H1 (cell line): ENCODE measurements around the gene SYT2. TPM values are rescaled to one million over a fixed set of nuclear protein-coding genes. Genes with fewer than 3 reads are reported as not detected.

Experiments used
- CTCF ChIA-PET: fragments of 300-600 bp; sonication (Branson Sonifier 250); formaldehyde crosslinking; loops from one replicate; lab custom pipeline; 2021; ENCODE audit not compliant: partially characterized antibody; lab: Charles Lee
- POLR2A ChIA-PET: fragments of 300-600 bp; sonication (Branson Sonifier 250); formaldehyde crosslinking; loops from one replicate; lab custom pipeline; 2021; ENCODE audit warnings: inconsistent platforms; ENCODE audit not compliant: partially characterized antibody; lab: Charles Lee
- DNase-seq, 2 experiments: peaks; one replicate each; pipeline versions ENCODE4 v3.0.0 to v3.0.0-alpha.2; 2010 to 2022; ENCODE audit warnings: low spot score in 2 of 2, low read depth in 1 of 2, mixed read lengths in 1 of 2
- FAIRE-seq: peaks from 2 replicates; lab custom pipeline; 2011; peaks lifted over from hg19 to GRCh38; lab: Jason Lieb, UNC
- H2AFZ ChIP-seq: 2 replicates; pipeline ENCODE4 v1.8.1; 2012; ENCODE audit warnings: low read length, inconsistent platforms
- H2AK5ac ChIP-seq: 2 replicates; pipeline ENCODE4 v1.6.1; 2013; ENCODE audit warnings: low read depth, low read length
- H2BK120ac ChIP-seq: replicated peaks from 2 replicates; pipeline ENCODE3; 2013; ENCODE audit warnings: low read depth, low read length, inconsistent platforms
- H2BK12ac ChIP-seq: 2 replicates; pipeline ENCODE4 v1.6.1; 2013; ENCODE audit warnings: low read depth, low read length
- H2BK15ac ChIP-seq: 2 replicates; pipeline ENCODE4 v1.6.1; 2013; ENCODE audit warnings: low read length
- H2BK20ac ChIP-seq: 2 replicates; pipeline ENCODE4 v1.6.1; 2013; ENCODE audit warnings: low read length
- H2BK5ac ChIP-seq: 2 replicates; pipeline ENCODE4 v1.6.1; 2013; ENCODE audit warnings: low read depth, low read length
- H3K14ac ChIP-seq: 2 replicates; pipeline ENCODE4 v1.6.1; 2013; ENCODE audit warnings: inconsistent platforms; ENCODE audit not compliant: insufficient read length
- H3K18ac ChIP-seq: 2 replicates; pipeline ENCODE4 v1.6.1; 2013; ENCODE audit warnings: low read length; ENCODE audit errors: extremely low read depth
- H3K23ac ChIP-seq: 2 replicates; pipeline ENCODE4 v1.6.1; 2013; ENCODE audit warnings: inconsistent platforms; ENCODE audit not compliant: insufficient read length
- H3K23me2 ChIP-seq: 2 replicates; pipeline ENCODE4 v1.6.1; 2013; ENCODE audit warnings: low read depth, low read length
- H3K27ac ChIP-seq: 2 replicates; pipeline ENCODE4 v1.6.1; 2011; ENCODE audit warnings: low read depth, low read length, inconsistent platforms
- H3K27me3 ChIP-seq, 4 experiments: replicated peaks in 1 of 4; 1 replicate in 1 of 4; 2 replicates in 3 of 4; pipeline versions ENCODE4 v1.6.1 to v1.8.1; 2011 to 2013; ENCODE audit warnings: low read length in 3 of 4, mild to moderate bottlenecking in 3 of 4, inconsistent platforms in 2 of 4, mixed read lengths in 2 of 4, moderate library complexity in 1 of 4; ENCODE audit not compliant: control insufficient read depth in 3 of 4, insufficient read depth in 3 of 4; ENCODE audit errors: extremely low read depth in 1 of 4
- H3K36me3 ChIP-seq, 4 experiments: 2 replicates each; pipeline versions ENCODE4 v1.6.1 to v1.8.1; 2011 to 2013; ENCODE audit warnings: mild to moderate bottlenecking in 4 of 4, low read length in 3 of 4, moderate library complexity in 2 of 4, control low read depth in 1 of 4, inconsistent platforms in 1 of 4; ENCODE audit not compliant: insufficient read depth in 4 of 4, control insufficient read depth in 2 of 4
- H3K4ac ChIP-seq: replicated peaks from 2 replicates; pipeline ENCODE3; 2013; ENCODE audit warnings: low read length, low read depth, mixed read lengths, inconsistent platforms; ENCODE audit not compliant: insufficient read length
- H3K4me1 ChIP-seq, 4 experiments: replicated peaks in 1 of 4; 1 replicate in 1 of 4; 2 replicates in 3 of 4; pipeline versions ENCODE4 v1.6.1 to v1.8.1; 2011 to 2013; ENCODE audit warnings: low read length in 3 of 4, inconsistent platforms in 2 of 4, mixed read lengths in 1 of 4; ENCODE audit not compliant: insufficient read depth in 4 of 4, control insufficient read depth in 3 of 4
- H3K4me2 ChIP-seq, 2 experiments: 2 replicates each; pipeline versions ENCODE4 v1.6.1 to v1.8.1; 2011 to 2013; ENCODE audit warnings: low read depth in 2 of 2, low read length in 2 of 2, control low read depth in 1 of 2, inconsistent platforms in 1 of 2, mild to moderate bottlenecking in 1 of 2; ENCODE audit not compliant: insufficient read depth in 1 of 2
- H3K4me3 ChIP-seq, 4 experiments: fragments of 200-600, 300-600 bp in 1 of 4; sonication (generic), shearing (Covaris generic), sonication (Bioruptor Twin) in 1 of 4; 2 replicates each; pipeline versions ENCODE4 v1.5.1 to v1.8.1; 2011 to 2016; ENCODE audit warnings: low read length in 4 of 4, low read depth in 3 of 4, control low read depth in 2 of 4, inconsistent platforms in 2 of 4, mild to moderate bottlenecking in 2 of 4, mixed read lengths in 1 of 4, moderate library complexity in 1 of 4; ENCODE audit not compliant: insufficient read depth in 2 of 4; ENCODE audit errors: extremely low read depth in 1 of 4
- H3K56ac ChIP-seq: replicated peaks from 2 replicates; pipeline ENCODE3; 2013; ENCODE audit warnings: low read depth, mild to moderate bottlenecking, mixed read lengths, low read length, inconsistent platforms; ENCODE audit not compliant: insufficient read length
- H3K79me1 ChIP-seq: 2 replicates; pipeline ENCODE4 v1.6.1; 2013; ENCODE audit warnings: low read depth, low read length, control low read depth
- H3K79me2 ChIP-seq, 2 experiments: 2 replicates each; pipeline versions ENCODE4 v1.6.1 to v1.8.1; 2012 to 2013; ENCODE audit warnings: low read length in 2 of 2, mild to moderate bottlenecking in 2 of 2, inconsistent platforms in 1 of 2; ENCODE audit not compliant: insufficient read depth in 2 of 2, control insufficient read depth in 1 of 2
- H3K9ac ChIP-seq, 4 experiments: replicated peaks in 1 of 4; 1 replicate in 1 of 4; 2 replicates in 3 of 4; pipeline versions ENCODE4 v1.6.1 to v1.8.1; 2011 to 2013; ENCODE audit warnings: low read depth in 3 of 4, low read length in 3 of 4, control low read depth in 2 of 4, mild to moderate bottlenecking in 2 of 4, moderate library complexity in 2 of 4, inconsistent platforms in 1 of 4; ENCODE audit errors: extremely low read depth in 1 of 4
- H3K9me3 ChIP-seq, 2 experiments: 2 replicates each; pipeline versions ENCODE4 v1.6.1 to v1.8.1; 2012 to 2013; ENCODE audit warnings: mild to moderate bottlenecking in 2 of 2, moderate library complexity in 2 of 2, control low read depth in 1 of 2, inconsistent platforms in 1 of 2, low read depth in 1 of 2, low read length in 1 of 2, mixed read lengths in 1 of 2; ENCODE audit not compliant: insufficient read depth in 2 of 2
- H4K20me1 ChIP-seq, 2 experiments: replicated peaks in 1 of 2; 2 replicates each; pipeline versions ENCODE3 to v1.8.1; 2011 to 2013; ENCODE audit warnings: inconsistent platforms in 2 of 2, low read length in 2 of 2, mild to moderate bottlenecking in 1 of 2; ENCODE audit not compliant: insufficient read depth in 2 of 2, control insufficient read depth in 1 of 2
- H4K5ac ChIP-seq: 2 replicates; pipeline ENCODE4 v1.6.1; 2013; ENCODE audit warnings: low read length, low read depth, mixed read lengths, inconsistent platforms; ENCODE audit not compliant: insufficient read length
- H4K8ac ChIP-seq: 2 replicates; pipeline ENCODE4 v1.8.0; 2013; ENCODE audit warnings: mild to moderate bottlenecking, moderate library complexity, low read length, inconsistent platforms; ENCODE audit not compliant: insufficient read depth; ENCODE audit errors: extremely low read depth
- H4K91ac ChIP-seq: replicated peaks from 2 replicates; pipeline ENCODE3; 2013; ENCODE audit warnings: low read length, mixed read lengths, inconsistent platforms; ENCODE audit not compliant: insufficient read length
- BACH1 ChIP-seq: IDR thresholded peaks from 2 replicates; pipeline ENCODE4 v1.6.1; 2012; ENCODE audit warnings: low read length, improper control_type of control experiment
- CEBPB ChIP-seq: IDR thresholded peaks from 2 replicates; pipeline ENCODE4 v1.6.1; 2012; ENCODE audit warnings: low read depth, low read length
- GABPA ChIP-seq: IDR thresholded peaks from 2 replicates; pipeline ENCODE4 v1.6.1; 2011; ENCODE audit warnings: mild to moderate bottlenecking, low read length, moderate library complexity, borderline replicate concordance; ENCODE audit not compliant: insufficient read depth
- HDAC6 ChIP-seq: IDR thresholded peaks from one replicate; pipeline ENCODE4 v1.7.1; 2012; ENCODE audit warnings: low read depth, mild to moderate bottlenecking, inconsistent platforms, low read length, moderate library complexity
- KDM1A ChIP-seq: fragments of 200-600, 300-600 bp; sonication (generic); IDR thresholded peaks from 2 replicates; pipeline ENCODE4 v1.7.1; 2016; ENCODE audit warnings: mild to moderate bottlenecking, low read length, borderline replicate concordance
- KDM5A ChIP-seq: fragments of 200-600 bp; IDR thresholded peaks from 2 replicates; pipeline ENCODE4 v1.7.1; 2012; ENCODE audit warnings: mild to moderate bottlenecking, low read length, inconsistent platforms, mixed read lengths
- NRF1 ChIP-seq: IDR thresholded peaks from 2 replicates; pipeline ENCODE4 v1.6.1; 2011; ENCODE audit warnings: mild to moderate bottlenecking, low read depth, low read length, improper control_type of control experiment
- RAD21 ChIP-seq, 2 experiments: IDR thresholded peaks in 1 of 2; conservative IDR thresholded peaks in 1 of 2; 2 replicates each; pipeline ENCODE4 v1.6.1; 2011; ENCODE audit warnings: low read depth in 2 of 2, low read length in 2 of 2, improper control_type of control experiment in 1 of 2, inconsistent platforms in 1 of 2, mild to moderate bottlenecking in 1 of 2, moderate library complexity in 1 of 2
- RNF2 ChIP-seq: fragments of 200-900, 300-1000 bp; sonication (generic); IDR thresholded peaks from 2 replicates; pipeline ENCODE4 v1.7.1; 2016; ENCODE audit warnings: borderline replicate concordance, low read depth, mild to moderate bottlenecking, antibody characterized with exemption, low read length; ENCODE audit not compliant: poor library complexity, severe bottlenecking; ENCODE audit errors: missing control alignments
- RXRA ChIP-seq: IDR thresholded peaks from 2 replicates; pipeline ENCODE4 v1.6.1; 2011; ENCODE audit warnings: low read depth, mild to moderate bottlenecking, low read length, moderate library complexity; ENCODE audit not compliant: insufficient read depth
- SP1 ChIP-seq: IDR thresholded peaks from 2 replicates; pipeline ENCODE4 v1.6.1; 2011; ENCODE audit warnings: low read depth, low read length
- TAF7 ChIP-seq: optimal IDR thresholded peaks from 2 replicates; pipeline ENCODE3; 2011; ENCODE audit warnings: low read depth, mild to moderate bottlenecking, inconsistent platforms, low read length, moderate library complexity, borderline replicate concordance
- YY1 ChIP-seq: IDR thresholded peaks from 2 replicates; pipeline ENCODE4 v1.6.1; 2011; ENCODE audit warnings: low read depth, mild to moderate bottlenecking, low read length
- ZNF274 ChIP-seq: IDR thresholded peaks from 2 replicates; pipeline ENCODE4 v1.7.0; 2012; ENCODE audit warnings: low read length, borderline replicate concordance; ENCODE audit errors: extremely low read depth
- WGBS, 2 experiments: shearing (Covaris generic) in 1 of 2; methylation state at CpG; one replicate each; pipeline versions ENCODE4 v1.1.6 to v1.1.7; 2013 to 2015; ENCODE audit warnings: low lambda C conversion rate in 2 of 2, mixed read lengths in 2 of 2, inconsistent platforms in 1 of 2, low coverage in 1 of 2, missing lambda C conversion rate in 1 of 2; ENCODE audit not compliant: insufficient replicate concordance in 2 of 2, insufficient coverage in 1 of 2, insufficient read length in 1 of 2; ENCODE audit errors: extremely low coverage in 1 of 2, missing lambda C conversion rate in 1 of 2; 5-methylcytosine and 5-hydroxymethylcytosine counted together
- polyA plus RNA-seq, 7 experiments: library from polyadenylated mRNA; depleted of rRNA in 3 of 7; stranded (reverse) in 5 of 7; unstranded in 2 of 7; fragments of >200 nt in 5 of 7; fragments of 200-250 nt in 2 of 7; gene quantifications; 1 replicate in 5 of 7; 2 replicates in 1 of 7; 4 replicates in 1 of 7; pipeline versions ENCODE4 v1.2.1 to v1.2.3, GENCODE V29; 2011 to 2013; ENCODE audit warnings: missing spikeins in 2 of 7, mixed read lengths in 2 of 7
- total RNA-seq: library from RNA; stranded (reverse); fragmentation: NEBNext Ultra II Directional; extraction: Animal tissue kit (Norgen Biotek cat#: 25700); gene quantifications from 2 replicates; pipeline ENCODE4 v1.2.1, GENCODE V29; 2021

SYT2 gene
- total and polyA plus RNA-seq, 2 of the 8 experiments (the other 6 are each of a cell fraction or from before 2014, with no cell fraction given), result 2.8 to 11.0 TPM

DNA sequence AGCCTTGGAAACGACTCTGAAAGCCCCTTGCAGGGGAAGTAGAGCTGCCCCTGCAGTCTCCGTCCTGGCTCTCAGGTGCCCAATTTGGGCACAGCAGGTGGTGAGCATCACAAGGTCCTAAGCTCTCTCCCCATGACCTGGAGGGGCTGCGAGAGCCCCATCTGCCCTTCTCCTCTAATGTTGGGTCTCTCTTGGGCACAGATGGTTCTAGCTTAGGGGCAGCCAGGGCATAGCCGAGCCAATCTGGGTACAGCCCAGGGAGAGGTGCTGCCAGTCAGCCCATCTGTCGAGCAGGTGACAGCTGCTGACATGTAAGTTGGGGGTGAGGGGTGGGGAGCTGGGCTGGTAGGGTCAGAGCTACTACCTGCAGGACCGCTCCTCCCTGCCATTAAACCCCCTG lies 50.7 kb downstream of the SYT2 start:
- Histone ChIP-seq H3K56ac (no peak overlapping the region), H3K4ac (no peak overlapping the region), H2BK12ac (no peak overlapping the region), H3K4me2 (no peak overlapping the region), H4K5ac (no peak overlapping the region), H3K23me2 (no peaks in the 10 kb centered on the region), H2AFZ (no peak overlapping the region), H2BK20ac (no peak overlapping the region), H3K79me1 (0 out of 2 replicates have a peak, but pooled peaks cover 2% of the 10 kb centered on the region), H3K4me1 (peaks cover 0 to 3% (median 2%) of the 10 kb centered on the region in 4 experiments; a peak in 3 of 7 replicates), H3K18ac (no peak overlapping the region), H4K20me1 (peaks cover 0 to 17% of the 10 kb centered on the region in 2 experiments), H2BK120ac (no peak overlapping the region), H3K4me3 (no peak overlapping the region), H3K36me3 (no peaks in the 10 kb centered on the region), H3K27me3 (no peaks in the 10 kb centered on the region), H3K9me3 (no peaks in the 10 kb centered on the region), H3K27ac (no peak overlapping the region), H3K9ac (no peak overlapping the region), H2AK5ac (no peak overlapping the region), H2BK5ac (no peak overlapping the region), H2BK15ac (no peak overlapping the region), H3K79me2 (no peaks in the 10 kb centered on the region), H3K23ac (no peak overlapping the region), H3K14ac (no peak overlapping the region), H4K91ac (no peak overlapping the region), H4K8ac (no peak overlapping the region)
- FAIRE-seq (no peak), DNase-seq (no peak)
- ChIA-PET CTCF (interaction anchor here (0.6 to 8.3 kb wide), 30 partner anchors 11 to 466 kb away, joined by 3 to 146 read pairs (median 5); partner anchors contain the start of genes LGR6 and SYT2), POLR2A (interaction anchor here (1.0 to 1.6 kb wide), 5 partner anchors 8 to 51 kb away, joined by 3 to 4 read pairs (median 3); partner anchors contain the start of gene SYT2)
- WGBS, 2 experiments, result 76% methylated on average over 6 of the region's 6 CpGs; no CpG with 5 or more reads in 1 of the 2 experiments
- no peak for TF ChIP-seq NRF1
- TF ChIP-seq BACH1, result no peak
- TF ChIP-seq RNF2, result no peak
- no peak for TF ChIP-seq ZNF274
- no peak for TF ChIP-seq YY1
- TF ChIP-seq SP1, result no peak
- no peak for TF ChIP-seq TAF7
- no peak for TF ChIP-seq CEBPB
- TF ChIP-seq RXRA, result no peak
- no peak for TF ChIP-seq RAD21 (IDR thresholded peaks at IDR 0.05 in 1 of 2, conservative IDR thresholded peaks at IDR 0.05 in 1 of 2; ENCODE audit: low read depth in 2 of 2, low read length in 2 of 2)
- no peak for TF ChIP-seq KDM5A
- TF ChIP-seq GABPA, result no peak
- TF ChIP-seq HDAC6, result no peak
- TF ChIP-seq KDM1A, result no peak
